ENCODE results near the gene ALPL.

Gene ALPL

DNA sequence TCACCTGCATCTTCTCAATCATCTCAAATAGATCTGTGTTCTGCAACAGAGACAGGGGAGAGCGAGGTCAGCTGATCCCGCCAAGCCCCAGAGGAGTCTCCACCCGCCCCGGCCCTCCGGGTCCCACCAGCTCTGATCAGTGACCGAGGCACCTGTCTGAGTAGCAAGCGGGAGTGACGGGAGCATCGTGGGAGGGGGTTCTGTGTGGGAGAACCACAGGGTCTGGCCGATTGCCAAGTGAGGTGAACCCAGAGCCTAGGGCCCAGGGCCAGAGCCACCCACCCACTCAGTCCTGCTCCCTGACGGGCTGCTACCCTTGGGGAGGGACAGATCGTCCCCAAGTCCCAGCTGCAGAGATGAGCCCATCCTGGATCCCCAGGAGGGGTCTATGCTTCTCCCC lies 110.8 kb downstream of the ALPL start:
- H3K36me3 ChIP-seq (ENCODE audit: control insufficient read depth in 4 of 4, insufficient read depth in 4 of 4, low read length in 3 of 4) = no peaks in the 10 kb centered on the region
- peaks cover 0 to 16% (median 13%) of the 10 kb centered on the region in 4 experiments for H3K4me1 ChIP-seq (ENCODE audit: control extremely low read depth in 1 of 4, control insufficient read depth in 4 of 4, insufficient read depth in 4 of 4, low read length in 3 of 4)
- ChIA-PET POLR2A (no interaction called here), CTCF (no interaction called here)
- DNase-seq = no peak
- H3K27me3 ChIP-seq (replicated peaks in 2 of 5; ENCODE audit: control insufficient read depth in 4 of 5, insufficient read depth in 5 of 5, low read length in 4 of 5) = peaks cover 0 to 36% (median 8%) of the 10 kb centered on the region in 5 experiments
- H3K27ac ChIP-seq (ENCODE audit: insufficient read depth in 1 of 2, low read depth in 1 of 2, low read length in 2 of 2, poor library complexity in 1 of 2, severe bottlenecking in 2 of 2) = no peak overlapping the region
- WGBS (ENCODE audit: insufficient coverage) = 78% methylated on average over 8 of the region's 12 CpGs
- H3K4me3 ChIP-seq (ENCODE audit: control insufficient read depth in 1 of 7, extremely low read depth in 1 of 7, insufficient read depth in 4 of 7, low read depth in 2 of 7, low read length in 6 of 7) = no peak overlapping the region
- H3K9me3 ChIP-seq (ENCODE audit: control extremely low read depth in 1 of 5, control insufficient read depth in 4 of 5, insufficient read depth in 2 of 5, low read depth in 1 of 5, low read length in 4 of 5) = no peaks in the 10 kb centered on the region

DNA sequence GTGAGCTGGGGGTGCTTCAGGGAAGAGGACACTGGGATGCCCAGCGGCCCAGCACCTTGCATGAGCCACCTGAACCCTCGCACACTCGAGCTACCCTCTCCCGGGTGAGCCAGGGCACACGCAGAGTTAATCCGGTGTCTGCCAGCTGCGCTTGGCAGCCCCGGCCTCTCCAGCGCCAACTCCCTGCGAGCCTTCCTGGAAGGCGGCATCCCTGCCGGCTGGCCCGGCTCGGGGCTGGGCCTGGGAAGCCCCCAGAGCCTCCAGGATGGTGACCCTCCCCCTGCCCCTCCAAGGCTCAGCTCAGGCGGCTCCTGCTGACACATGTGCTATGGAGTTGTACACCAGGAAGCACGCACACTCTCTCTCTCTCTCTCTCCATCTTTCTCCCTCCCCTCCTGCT lies 111.3 kb downstream of the ALPL start:
- H3K4me1 ChIP-seq (ENCODE audit: control extremely low read depth in 1 of 4, control insufficient read depth in 4 of 4, insufficient read depth in 4 of 4, low read length in 3 of 4) = peaks cover 0 to 16% (median 13%) of the 10 kb centered on the region in 4 experiments
- POLR2A ChIA-PET = no interaction called here
- H3K27ac ChIP-seq (ENCODE audit: insufficient read depth in 1 of 2, low read depth in 1 of 2, low read length in 2 of 2, poor library complexity in 1 of 2, severe bottlenecking in 2 of 2) = no peak overlapping the region
- no peak for DNase-seq
- no peak overlapping the region for H3K4me3 ChIP-seq (ENCODE audit: control insufficient read depth in 1 of 7, extremely low read depth in 1 of 7, insufficient read depth in 4 of 7, low read depth in 2 of 7, low read length in 6 of 7)
- CTCF ChIA-PET = no interaction called here
- H3K27me3 ChIP-seq (replicated peaks in 2 of 5; ENCODE audit: control insufficient read depth in 4 of 5, insufficient read depth in 5 of 5, low read length in 4 of 5) = peaks cover 0 to 36% (median 8%) of the 10 kb centered on the region in 5 experiments
- H3K36me3 ChIP-seq (ENCODE audit: control insufficient read depth in 4 of 4, insufficient read depth in 4 of 4, low read length in 3 of 4) = no peaks in the 10 kb centered on the region
- WGBS (ENCODE audit: insufficient coverage) = 63% methylated on average over 13 of the region's 16 CpGs
- no peaks in the 10 kb centered on the region for H3K9me3 ChIP-seq (ENCODE audit: control extremely low read depth in 1 of 5, control insufficient read depth in 4 of 5, insufficient read depth in 2 of 5, low read depth in 1 of 5, low read length in 4 of 5)

DNA sequence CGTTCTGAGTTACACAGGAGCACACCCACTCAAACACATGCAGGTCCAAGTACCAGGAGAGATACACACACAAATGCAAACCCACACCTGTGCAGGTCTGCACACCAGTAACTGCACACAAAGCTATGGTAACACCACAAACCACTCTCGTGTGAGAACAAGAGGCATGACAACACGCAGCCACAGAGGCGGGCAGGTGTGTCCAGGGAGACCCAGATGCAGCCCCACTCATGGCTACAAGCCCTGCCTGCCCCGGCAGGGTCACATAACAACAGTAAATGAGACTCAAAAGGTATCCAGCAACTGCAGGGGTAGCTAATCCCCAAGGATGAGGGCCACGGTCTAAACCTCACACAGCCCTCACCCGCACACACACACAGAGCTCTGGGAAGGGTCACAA lies 111.8 kb downstream of the ALPL start:
- no peak for DNase-seq
- ChIA-PET CTCF (no interaction called here), POLR2A (no interaction called here)
- Histone ChIP-seq H3K4me3 (ENCODE audit: control insufficient read depth in 1 of 7, extremely low read depth in 1 of 7, insufficient read depth in 4 of 7, low read depth in 2 of 7, low read length in 6 of 7) (no peak overlapping the region), H3K27ac (ENCODE audit: insufficient read depth in 1 of 2, low read depth in 1 of 2, low read length in 2 of 2, poor library complexity in 1 of 2, severe bottlenecking in 2 of 2) (no peak overlapping the region), H3K9me3 (ENCODE audit: control extremely low read depth in 1 of 5, control insufficient read depth in 4 of 5, insufficient read depth in 2 of 5, low read depth in 1 of 5, low read length in 4 of 5) (no peaks in the 10 kb centered on the region), H3K4me1 (ENCODE audit: control extremely low read depth in 1 of 4, control insufficient read depth in 4 of 4, insufficient read depth in 4 of 4, low read length in 3 of 4) (peaks cover 0 to 16% (median 13%) of the 10 kb centered on the region in 4 experiments), H3K27me3 (replicated peaks in 2 of 5; ENCODE audit: control insufficient read depth in 4 of 5, insufficient read depth in 5 of 5, low read length in 4 of 5) (peaks cover 0 to 36% (median 8%) of the 10 kb centered on the region in 5 experiments), H3K36me3 (ENCODE audit: control insufficient read depth in 4 of 4, insufficient read depth in 4 of 4, low read length in 3 of 4) (no peaks in the 10 kb centered on the region)
- 89% methylated on average over 5 of the region's 7 CpGs for WGBS (ENCODE audit: insufficient coverage)

GRCh38 chr1:21621761-21622436 lies 112.7 kb downstream of the ALPL start:
- POLR2A ChIA-PET = no interaction called here
- 33% methylated on average over 23 of the region's 39 CpGs for WGBS (ENCODE audit: insufficient coverage)
- Histone ChIP-seq H3K27ac (ENCODE audit: insufficient read depth in 1 of 2, low read depth in 1 of 2, low read length in 2 of 2, poor library complexity in 1 of 2, severe bottlenecking in 2 of 2) (no peak overlapping the region), H3K36me3 (ENCODE audit: control insufficient read depth in 4 of 4, insufficient read depth in 4 of 4, low read length in 3 of 4) (no peaks in the 10 kb centered on the region), H3K4me3 (ENCODE audit: control insufficient read depth in 1 of 7, extremely low read depth in 1 of 7, insufficient read depth in 4 of 7, low read depth in 2 of 7, low read length in 6 of 7) (peak overlapping the region in 1 of 7 experiments; percentile 24), H3K4me1 (ENCODE audit: control extremely low read depth in 1 of 4, control insufficient read depth in 4 of 4, insufficient read depth in 4 of 4, low read length in 3 of 4) (peaks cover 0 to 16% (median 13%) of the 10 kb centered on the region in 4 experiments), H3K27me3 (replicated peaks in 2 of 5; ENCODE audit: control insufficient read depth in 4 of 5, insufficient read depth in 5 of 5, low read length in 4 of 5) (peaks cover 0 to 36% (median 6%) of the 10 kb centered on the region in 5 experiments), H3K9me3 (ENCODE audit: control extremely low read depth in 1 of 5, control insufficient read depth in 4 of 5, insufficient read depth in 2 of 5, low read depth in 1 of 5, low read length in 4 of 5) (no peaks in the 10 kb centered on the region)
- no peak for DNase-seq
- CTCF ChIA-PET = no interaction called here

DNA sequence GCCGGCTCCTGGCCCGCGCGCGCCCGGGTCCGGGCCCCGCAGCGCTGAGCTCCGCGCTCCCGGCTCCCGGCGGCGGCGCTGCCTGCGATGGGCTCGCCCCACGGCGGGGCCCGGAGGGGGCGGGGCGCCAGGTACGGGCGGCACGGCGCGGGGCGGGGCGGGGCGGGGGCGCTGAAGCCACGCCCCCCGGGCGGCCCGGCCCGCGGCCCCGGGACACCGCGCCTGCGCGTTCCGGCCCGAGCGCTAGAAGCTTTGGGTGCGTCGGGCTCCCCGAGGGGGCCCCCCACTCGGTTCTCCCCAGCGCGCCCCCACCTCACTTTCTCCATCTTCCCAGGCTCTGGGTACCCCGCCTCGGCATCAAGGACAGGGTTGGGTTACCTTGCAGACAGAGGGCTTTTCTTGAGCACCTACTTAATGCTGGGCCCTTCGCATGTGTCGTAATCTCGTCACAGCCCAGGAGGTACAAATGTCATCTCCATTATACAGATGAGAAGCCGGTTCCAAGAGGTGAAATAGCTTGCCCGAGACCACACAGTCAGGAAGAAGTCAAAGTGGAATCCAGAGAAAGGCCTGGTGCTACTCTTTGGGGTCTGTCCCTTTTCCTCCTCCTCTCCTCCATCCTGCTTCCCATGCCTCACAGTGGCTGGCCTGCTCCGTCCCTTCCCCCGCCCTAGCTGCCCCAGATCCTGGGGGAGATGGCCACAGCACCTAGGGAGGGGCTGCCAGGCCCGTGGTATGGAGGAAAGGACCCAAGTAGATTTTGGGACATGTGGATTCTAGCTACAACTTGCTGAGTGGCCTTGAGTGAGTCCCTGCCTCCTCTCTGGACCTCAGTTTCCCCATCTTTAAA lies 113.5 kb downstream of the ALPL start:
- CTCF ChIA-PET = interaction anchor here (1.0 to 1.3 kb wide), 2 partner anchors 14 to 251 kb away, joined by 4 read pairs; no protein-coding TSS in a partner anchor

DNA sequence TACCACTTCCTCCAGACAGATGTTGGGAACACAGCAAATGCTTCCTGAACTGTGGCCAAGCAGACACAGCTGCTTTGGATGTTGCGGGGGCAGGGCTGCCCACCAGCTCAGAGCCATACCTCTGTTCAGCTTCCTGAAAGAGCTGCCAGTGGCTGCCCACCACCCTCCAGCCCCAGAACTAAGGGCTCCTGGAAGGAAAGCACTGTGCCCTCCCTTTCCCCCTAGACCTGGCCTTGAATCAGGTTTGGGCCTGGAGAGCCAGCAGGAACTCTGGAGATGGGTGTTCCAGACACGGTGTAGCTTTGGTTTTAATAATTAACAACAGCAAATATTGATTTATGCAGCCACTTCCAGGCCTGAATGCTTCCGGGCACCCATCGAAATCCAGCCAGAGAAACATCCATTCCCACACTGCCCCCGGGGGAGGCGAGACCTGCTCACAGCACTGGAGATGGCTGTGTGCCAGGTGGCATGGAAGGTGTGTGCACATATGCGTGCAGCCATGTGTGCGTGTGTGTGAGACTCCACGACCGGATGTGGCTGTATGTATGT lies 114.3 kb downstream of the ALPL start:
- peak in 2 of 3 donors; percentile 36 to 37 for DNase-seq
- ChIA-PET POLR2A (no interaction called here), CTCF (interaction anchor here (1.0 to 1.3 kb wide), 3 partner anchors 13 to 252 kb away, joined by 3 to 4 read pairs (median 4); no protein-coding TSS in a partner anchor)
- H3K4me1 ChIP-seq (ENCODE audit: control extremely low read depth in 1 of 4, control insufficient read depth in 4 of 4, insufficient read depth in 4 of 4, low read length in 3 of 4) = peaks cover 0 to 16% (median 13%) of the 10 kb centered on the region in 4 experiments
- peak overlapping the region in 1 of 7 experiments; percentile 12 for H3K4me3 ChIP-seq (ENCODE audit: control insufficient read depth in 1 of 7, extremely low read depth in 1 of 7, insufficient read depth in 4 of 7, low read depth in 2 of 7, low read length in 6 of 7)
- H3K27me3 ChIP-seq (replicated peaks in 2 of 5; ENCODE audit: control insufficient read depth in 4 of 5, insufficient read depth in 5 of 5, low read length in 4 of 5) = peaks cover 0 to 36% (median 6%) of the 10 kb centered on the region in 5 experiments
- H3K9me3 ChIP-seq (ENCODE audit: control extremely low read depth in 1 of 5, control insufficient read depth in 4 of 5, insufficient read depth in 2 of 5, low read depth in 1 of 5, low read length in 4 of 5) = no peaks in the 10 kb centered on the region
- H3K27ac ChIP-seq (ENCODE audit: insufficient read depth in 1 of 2, low read depth in 1 of 2, low read length in 2 of 2, poor library complexity in 1 of 2, severe bottlenecking in 2 of 2) = no peak overlapping the region
- no peaks in the 10 kb centered on the region for H3K36me3 ChIP-seq (ENCODE audit: control insufficient read depth in 4 of 4, insufficient read depth in 4 of 4, low read length in 3 of 4)
- WGBS (ENCODE audit: insufficient coverage) = 83% methylated on average over 9 of the region's 10 CpGs

More for the DNA sequence above, 113.5 kb downstream of the ALPL start:
- peak overlapping the region in 5 of 7 experiments; percentile 8 to 60 (median 38) for H3K4me3 ChIP-seq (ENCODE audit: control insufficient read depth in 1 of 7, extremely low read depth in 1 of 7, insufficient read depth in 4 of 7, low read depth in 2 of 7, low read length in 6 of 7)
- peaks cover 0 to 16% (median 13%) of the 10 kb centered on the region in 4 experiments for H3K4me1 ChIP-seq (ENCODE audit: control extremely low read depth in 1 of 4, control insufficient read depth in 4 of 4, insufficient read depth in 4 of 4, low read length in 3 of 4)
- H3K27me3 ChIP-seq (replicated peaks in 2 of 5; ENCODE audit: control insufficient read depth in 4 of 5, insufficient read depth in 5 of 5, low read length in 4 of 5) = peaks cover 0 to 36% (median 6%) of the 10 kb centered on the region in 5 experiments
- WGBS (ENCODE audit: insufficient coverage) = 23% methylated on average over 22 of the region's 62 CpGs
- H3K9me3 ChIP-seq (ENCODE audit: control extremely low read depth in 1 of 5, control insufficient read depth in 4 of 5, insufficient read depth in 2 of 5, low read depth in 1 of 5, low read length in 4 of 5) = no peaks in the 10 kb centered on the region
- POLR2A ChIA-PET = no interaction called here
- peak; percentile 13 to 33 (median 27) for DNase-seq
- no peaks in the 10 kb centered on the region for H3K36me3 ChIP-seq (ENCODE audit: control insufficient read depth in 4 of 4, insufficient read depth in 4 of 4, low read length in 3 of 4)
- H3K27ac ChIP-seq (ENCODE audit: insufficient read depth in 1 of 2, low read depth in 1 of 2, low read length in 2 of 2, poor library complexity in 1 of 2, severe bottlenecking in 2 of 2) = no peak overlapping the region

All from common myeloid progenitor, CD34-positive (primary cell).